GM19035 (cell line): ENCODE data around the gene KLF13.

Experiments used
- ATAC-seq: cut with Tn5 transposase; IDR thresholded peaks from one replicate; pipeline ENCODE4 v1.9.1; 2021; ENCODE audit not compliant: unreplicated experiment

The KLF13 gene

DNA sequence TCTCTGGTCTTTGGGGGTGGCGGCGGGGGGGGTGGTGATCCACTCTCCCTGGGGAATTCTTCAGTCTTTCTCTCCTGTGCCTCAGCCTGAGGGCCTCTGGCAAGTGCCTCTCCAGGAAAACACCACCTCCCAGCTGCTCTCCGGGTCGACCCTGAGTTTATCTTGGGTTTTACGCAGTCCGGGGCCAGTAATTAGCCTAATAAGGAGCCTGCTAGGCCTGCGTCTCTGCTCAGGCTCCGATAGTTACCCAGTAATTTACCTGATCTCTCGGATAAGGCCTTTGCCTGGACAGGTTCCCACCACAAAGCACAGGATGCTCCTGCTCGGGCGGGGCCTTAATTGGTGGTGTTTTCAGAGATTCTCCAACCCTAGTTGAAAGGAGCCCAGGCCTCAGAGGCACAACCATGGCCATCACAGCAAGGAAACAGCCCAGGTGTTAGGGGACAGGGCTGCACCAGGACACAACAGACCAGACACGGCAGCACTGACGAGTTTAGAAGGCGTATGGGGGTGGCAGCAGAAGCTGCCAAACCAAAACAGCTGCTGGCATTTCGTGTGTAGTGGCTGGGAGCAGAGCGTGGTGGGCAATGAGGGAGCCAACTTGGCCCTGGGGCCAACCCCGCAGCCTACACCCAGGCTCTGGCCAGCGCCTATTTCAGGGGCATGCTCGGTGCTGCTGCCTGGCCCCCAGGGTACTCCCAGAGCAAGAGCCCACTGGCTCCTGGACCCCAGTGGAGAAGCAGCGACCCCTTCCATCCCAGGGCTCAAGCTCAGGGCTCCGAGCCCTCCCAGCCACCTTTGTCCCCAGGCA, 71.4 kb downstream of the KLF13 start:
- no peak for ATAC-seq

DNA sequence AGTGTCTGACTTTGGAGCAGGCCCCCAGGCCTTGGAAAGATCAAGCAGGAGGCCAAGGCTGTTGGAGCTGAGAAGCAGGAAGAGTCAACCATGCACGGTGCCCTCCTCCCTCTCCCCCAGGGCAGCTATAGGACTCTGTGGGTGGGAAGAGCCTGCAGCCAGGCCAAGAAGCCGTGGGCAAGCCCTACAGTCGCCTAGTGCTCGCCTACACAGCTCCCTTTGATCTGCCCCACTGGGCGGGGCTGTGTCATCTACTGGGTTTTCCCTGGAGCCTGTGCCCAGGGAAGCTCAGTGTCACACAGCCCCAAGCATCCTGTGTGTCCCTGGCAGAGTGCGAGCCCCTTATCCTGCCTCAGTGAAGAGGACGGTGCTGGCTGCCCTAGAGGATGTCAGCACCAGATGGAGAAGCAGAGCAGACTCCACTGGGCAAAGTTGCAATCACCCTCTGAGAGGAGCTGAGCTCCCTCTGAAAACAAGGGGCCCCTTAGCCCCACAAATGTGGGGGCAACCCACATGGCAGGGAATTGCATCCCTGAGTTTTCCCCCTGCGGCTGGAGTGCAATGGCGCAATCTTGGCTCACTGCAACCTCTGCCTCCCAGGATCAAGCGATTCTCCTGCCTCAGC, 72.2 kb downstream of the KLF13 start:
- ATAC-seq = no peak

DNA sequence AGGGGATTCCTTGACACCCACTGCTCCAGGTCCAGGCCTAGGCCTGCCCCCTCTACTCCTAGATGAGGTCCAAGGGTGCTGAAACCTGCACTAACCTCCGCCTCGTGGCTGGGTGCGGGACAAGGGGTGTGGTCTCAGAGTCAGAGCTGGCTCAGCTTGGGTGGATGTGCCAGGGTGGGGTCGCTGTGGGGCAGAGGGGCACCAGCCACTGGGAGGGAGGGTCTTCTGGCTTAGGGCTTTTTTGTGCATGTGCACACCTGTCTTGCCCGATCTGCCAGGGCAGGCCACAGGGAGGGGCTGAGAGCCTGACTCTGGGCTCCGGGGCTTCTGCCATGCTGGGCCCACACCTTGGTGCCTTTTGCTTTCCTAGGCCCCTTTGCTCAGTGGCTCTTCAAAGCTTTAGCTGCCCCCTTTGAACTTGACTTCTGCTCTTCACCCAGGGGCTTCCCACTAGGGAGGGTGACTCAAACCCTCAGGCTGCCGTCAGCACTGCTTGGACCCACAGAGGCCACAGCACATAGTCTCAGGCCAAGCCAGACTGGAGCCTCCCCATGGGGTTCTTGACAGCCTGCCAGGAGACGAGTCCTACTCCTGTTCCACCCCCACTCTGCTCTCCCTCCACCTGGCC, 73.0 kb downstream of the KLF13 start:
- no peak for ATAC-seq

DNA sequence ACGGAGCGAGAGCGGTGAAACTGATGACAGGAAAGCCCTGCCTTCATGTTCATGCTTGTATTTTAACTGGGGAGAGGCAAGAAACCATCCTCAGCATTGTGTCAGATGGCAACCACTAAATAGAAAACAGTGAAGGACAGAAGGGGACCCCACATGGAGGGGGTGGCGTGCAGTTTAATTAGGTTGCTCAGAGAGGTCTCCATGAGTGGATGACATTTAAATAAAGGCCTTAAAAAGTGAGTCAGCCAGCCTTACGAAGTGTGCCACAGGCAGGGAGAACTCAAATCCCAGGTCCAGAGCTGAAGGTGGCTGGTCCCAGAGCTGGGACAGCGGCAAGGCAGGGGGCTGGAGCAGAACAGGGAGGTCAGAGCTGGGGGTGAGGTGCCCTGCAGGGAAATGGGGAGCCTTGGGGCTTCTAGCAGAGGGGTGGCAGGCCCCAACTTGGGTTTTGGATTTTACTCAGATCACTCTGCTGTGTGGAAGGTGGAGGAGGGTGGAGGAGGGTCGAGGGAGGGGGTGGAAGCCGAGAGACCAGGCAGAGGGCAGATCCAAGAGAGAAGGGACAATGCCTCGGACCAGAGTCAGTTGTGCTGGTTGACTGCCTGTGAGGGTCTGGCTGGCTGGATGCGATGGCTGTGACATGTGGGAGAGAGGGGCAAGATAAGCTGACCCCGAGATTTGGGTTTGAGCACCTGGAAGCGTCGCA, 73.7 kb downstream of the KLF13 start:
- ATAC-seq = no peak

DNA sequence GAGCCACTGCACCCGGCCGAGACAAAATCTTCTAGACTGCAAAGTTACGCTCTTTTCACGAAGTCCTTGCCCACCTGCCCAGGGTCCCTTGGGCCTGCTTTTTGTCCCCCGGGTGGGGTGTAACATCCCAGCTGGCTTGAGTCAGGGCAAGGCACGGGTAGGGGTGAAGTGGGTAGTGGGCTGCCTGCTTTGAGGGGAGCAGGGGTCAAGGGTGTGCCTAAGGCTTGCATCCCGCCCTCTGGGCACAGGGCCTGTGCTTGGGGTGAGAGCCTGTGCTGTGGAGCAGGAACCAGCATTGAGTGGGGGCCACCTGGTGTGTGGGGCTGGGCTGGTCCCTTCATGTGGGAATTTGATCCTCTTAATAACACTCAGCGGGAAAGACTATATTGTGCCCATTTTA, 74.6 kb downstream of the KLF13 start:
- ATAC-seq = no peak

DNA sequence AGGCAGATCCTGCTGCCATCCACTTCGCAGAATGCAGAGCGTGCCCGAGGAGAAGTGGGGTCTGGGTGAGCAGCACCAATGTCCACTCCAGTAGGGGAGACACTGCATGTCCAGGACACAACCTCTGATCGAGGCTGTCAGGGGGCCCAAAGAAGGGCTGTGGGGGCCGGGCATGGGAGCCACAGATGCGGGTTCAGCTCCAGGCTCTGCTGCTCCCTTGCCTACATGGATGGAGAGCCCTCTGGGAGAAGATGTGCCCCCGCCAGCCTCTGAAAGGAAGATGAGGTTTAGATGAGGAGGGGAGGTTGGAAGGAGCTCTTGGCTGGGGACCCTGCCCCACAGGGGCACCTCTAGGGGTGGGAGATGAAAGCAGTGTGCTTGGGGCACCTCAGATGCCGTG, 75.4 kb downstream of the KLF13 start:
- ATAC-seq = no peak

DNA sequence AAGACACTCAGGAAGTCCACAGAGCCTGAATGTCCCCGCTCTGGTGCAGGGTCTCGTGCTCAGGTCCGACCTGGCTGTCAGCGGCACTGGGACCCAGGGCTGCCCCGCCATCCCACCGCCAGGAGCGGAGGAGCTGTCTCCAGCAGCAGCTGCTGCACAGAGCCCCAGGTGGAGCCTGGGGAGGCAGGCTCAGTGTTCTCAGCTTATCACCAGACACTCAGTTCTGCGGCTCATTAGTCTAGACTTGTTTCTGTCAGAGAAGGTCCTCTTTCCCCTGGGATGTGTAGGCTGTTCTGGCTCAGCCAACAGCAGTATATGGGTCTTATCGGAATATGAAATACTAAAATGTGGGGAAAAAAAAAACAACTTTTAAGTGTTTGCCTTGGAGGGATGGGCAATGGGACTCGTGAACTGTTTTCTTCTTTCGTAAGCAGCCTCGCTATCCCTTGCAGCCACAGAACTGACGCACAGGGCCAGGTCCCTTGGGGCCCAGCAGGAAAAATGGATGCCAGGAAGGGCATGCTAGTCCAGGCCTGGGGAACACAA, 75.9 kb downstream of the KLF13 start:
- ATAC-seq = no peak

DNA sequence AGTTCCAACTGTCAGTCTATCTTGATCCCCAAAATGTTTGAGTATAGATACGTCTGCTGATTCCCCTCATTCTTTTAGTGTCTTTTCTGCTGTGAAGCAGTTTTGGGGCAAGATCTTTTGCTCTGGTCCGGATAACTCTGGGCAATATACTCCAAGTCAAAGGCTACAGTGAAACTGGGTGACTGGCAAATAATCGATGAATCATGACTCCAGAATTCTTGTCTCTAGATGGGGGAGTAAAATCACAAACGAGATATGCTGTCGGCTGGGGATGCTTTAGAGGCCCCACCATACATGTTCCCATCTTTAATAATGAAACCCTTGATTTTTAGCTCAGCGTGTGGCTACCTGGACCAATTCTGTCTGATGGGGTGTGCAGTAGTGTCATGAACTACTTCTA, 76.5 kb downstream of the KLF13 start:
- ATAC-seq = no peak

DNA sequence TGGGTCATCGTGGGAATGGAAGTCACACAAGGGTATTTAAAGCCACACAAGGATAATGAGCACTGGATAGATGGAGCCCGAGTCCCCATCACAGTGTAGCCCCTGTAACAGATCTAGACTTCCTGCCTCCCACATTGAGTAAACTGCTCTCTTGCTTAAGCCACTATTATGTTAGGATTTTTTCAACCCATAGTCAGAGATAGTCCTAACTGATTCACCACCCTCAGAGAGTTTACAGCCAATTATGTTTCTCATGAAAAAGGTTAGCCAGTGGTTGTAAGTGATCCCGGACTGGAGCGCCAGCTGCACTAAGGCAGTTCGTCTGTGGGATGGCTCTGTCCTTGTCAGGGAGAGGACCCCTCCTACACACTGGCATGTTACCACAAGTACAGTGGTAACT, 77.0 kb downstream of the KLF13 start:
- no peak for ATAC-seq

DNA sequence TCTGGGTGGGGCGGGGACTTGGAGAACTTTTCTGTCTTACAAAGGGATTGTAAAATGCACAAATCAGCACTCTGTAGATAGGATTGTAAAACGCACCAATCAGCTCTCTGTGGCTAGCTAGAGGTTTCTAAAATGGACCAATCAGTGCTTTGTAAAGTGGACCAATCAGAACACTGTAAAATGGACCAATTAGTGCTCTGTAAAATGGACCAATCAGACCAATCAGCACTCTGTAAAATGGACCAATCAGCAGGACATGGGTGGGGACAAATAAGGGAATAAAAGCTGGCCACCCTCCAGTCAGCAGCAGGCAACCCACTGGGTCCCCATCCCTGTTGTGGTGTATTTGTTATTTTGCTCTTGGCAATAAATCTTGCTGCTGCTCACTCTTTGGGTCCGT, 77.7 kb downstream of the KLF13 start:
- ATAC-seq = no peak

DNA sequence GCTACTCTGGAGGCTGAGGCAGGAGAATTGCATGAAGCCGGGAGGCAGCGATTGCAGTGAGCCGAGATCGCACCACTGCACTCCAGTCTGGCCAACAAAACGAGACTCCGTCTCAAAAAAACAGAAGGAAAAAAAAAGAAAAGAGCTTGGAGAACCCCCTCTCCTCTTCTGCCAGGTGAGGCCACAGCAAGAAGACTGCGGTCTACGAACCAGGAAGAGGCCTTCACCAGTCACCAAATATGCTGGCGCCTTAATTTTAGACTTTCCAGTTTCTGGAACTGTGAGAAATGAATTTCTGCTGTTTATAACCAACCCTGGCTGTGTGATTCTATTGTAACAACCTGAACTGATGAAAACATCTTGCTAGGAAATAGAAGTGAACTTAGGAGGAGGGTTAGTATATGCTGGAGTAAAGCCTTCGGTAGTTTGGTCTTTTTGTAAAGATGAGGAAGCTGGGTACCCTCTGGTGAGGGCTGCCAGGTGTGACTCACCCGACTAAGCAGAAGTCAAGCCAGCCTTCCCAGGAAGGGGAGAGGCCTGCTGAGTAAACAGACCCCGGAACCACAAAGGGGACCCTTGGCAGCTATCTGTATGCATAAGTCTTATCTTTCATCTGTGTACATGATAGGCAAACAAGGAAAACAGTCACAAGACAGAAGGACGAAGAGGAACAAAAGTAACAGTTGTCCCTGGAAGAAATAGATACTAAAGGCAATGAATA, 78.7 kb downstream of the KLF13 start:
- ATAC-seq = no peak

DNA sequence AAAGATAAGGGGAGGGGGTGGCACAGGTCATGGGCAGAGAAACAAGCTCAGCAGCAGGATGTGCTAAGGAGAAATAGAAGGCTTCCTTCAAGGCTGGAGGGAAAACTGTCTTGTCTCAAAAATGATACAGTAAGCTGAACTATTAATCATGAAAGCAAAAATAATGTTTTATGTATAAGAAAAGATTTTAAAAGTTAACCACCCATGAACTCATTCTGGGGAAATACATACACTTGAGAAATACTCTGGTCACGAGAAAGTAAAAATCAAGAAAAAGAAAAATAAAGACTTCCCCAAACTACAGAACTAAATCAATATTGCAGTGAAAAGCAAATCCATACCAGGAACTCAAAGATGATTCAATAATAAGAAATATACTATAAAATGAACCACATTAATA, 80.7 kb downstream of the KLF13 start:
- ATAC-seq = no peak

DNA sequence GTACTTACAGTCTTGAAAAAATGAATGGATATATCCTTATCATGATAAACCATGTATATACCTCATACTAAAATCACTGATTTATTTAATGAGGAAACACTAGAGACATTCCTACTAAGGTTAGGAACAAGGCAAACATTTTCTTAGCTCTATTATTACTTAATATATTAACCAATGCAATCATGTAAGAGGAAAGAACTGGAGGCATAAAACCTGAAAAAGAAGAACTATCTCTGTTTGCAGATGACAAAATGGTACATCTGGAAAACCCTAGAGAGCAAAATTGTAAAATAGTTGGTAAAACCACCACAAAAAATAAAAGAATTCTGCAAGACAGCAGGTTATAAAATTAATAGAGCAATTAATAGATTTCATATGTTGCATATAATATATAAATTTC, 81.2 kb downstream of the KLF13 start:
- ATAC-seq = no peak

DNA sequence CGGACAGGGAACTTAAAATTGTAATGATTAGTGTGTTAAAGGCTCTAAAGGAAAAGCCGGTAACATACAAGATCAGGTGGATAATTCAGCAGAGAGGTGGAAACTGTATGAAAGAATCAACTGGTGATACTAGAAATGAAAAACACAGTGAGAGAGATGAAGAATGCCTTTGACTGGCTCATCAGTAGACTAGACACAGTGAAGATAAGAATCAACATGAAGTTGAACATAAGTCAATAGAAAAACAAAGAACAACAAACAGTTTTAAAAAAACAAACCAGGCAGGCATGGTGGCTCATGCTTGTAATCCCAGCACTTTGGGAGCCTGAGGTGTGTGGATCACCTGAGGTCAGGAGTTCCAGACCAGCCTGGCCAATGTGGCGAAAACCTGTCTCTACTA, 82.1 kb downstream of the KLF13 start:
- ATAC-seq = no peak

DNA sequence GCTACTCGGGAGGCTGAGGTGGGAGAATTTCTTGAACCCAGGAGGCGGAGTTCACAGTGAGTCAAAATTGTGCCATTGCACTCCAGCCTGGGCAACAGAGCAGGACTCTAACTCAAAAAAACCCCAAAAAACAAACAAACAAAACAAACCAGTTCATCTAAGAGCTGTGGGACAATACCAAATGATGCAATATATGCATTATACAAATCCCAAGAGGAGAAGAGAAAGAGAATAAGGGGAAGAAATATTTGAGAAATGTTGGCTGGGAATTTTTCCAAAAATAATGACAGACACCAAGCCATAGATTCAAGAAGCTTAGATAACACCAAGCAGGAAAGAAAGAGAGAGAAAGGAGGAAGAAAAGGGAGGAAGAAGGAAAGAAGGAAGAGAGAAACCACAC, 82.5 kb downstream of the KLF13 start:
- no peak for ATAC-seq

DNA sequence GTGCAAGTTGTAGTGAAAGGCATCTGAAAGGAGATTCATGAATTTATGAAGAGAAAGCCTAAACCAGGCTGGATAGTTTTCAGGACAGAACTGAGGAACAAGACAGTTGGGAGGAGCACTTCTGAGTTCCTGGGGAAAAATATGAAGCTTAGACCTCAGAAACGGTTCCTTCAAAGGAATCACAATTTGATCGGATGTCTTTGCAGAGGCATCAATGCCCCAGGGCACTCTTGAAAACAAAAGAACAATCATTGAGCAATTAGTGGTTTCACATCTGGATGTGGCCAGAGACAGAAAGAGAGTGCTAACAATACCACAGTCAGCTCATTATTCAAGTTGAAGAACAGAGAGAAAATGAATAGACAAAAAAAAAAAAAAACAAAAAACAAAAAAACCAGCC, 86.2 kb downstream of the KLF13 start:
- ATAC-seq = no peak

DNA sequence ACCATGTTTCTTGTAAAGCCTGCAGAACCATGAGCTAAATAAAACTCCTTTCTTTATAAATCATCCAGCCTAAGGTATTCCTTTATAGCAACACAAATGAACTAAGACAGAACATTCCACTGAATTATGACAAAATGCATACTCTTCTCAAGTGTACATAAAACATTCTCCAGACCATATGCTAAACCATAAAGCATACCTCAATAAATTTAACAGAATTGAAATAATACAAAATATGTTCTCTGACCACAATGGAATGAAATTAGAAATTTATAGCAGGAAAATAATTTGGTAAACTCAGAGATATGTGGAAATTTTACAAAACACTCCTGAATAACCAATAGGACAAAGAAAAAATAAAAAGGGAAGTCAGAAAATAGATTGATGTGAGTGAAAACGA, 88.6 kb downstream of the KLF13 start:
- ATAC-seq = no peak

DNA sequence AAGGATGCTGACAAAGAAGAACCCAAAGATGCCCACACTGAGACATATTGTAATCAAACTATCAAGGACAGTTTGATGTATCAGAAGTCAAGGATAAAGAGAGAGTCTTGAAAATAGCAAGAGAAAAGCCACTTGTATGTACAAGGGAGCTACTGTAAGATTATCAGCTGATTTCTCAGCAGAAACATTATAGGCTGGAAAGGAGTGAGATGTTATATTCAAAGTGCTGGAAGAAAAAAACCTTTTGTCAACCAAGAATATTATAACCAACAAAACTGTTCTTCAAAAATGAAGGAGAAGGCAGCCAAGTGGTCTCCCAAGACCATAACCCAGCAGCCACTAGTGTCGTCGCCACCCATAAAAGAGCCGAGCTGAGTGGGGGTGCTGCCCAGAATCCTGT, 93.2 kb downstream of the KLF13 start:
- ATAC-seq = no peak

DNA sequence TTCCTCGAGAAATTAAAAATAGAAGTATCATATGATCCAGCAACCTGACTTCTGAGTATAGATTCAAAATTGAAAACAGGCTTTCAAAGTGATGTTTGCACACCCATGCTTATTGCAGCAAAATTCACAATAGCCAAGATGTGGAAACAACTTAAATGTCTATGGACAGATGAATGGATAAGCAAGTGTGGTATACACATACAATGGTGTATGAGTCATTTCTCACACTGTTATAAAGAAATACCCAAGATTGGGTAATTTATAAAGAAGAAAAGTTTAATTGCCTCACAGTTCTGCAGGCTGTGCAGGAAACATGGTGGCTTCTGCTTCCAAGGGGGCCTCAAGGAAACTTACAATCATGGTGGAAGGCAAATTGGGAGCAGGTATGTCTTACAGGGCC, 100.8 kb downstream of the KLF13 start:
- no peak for ATAC-seq
